ENCODE results near the gene RAB15.

The RAB15 gene

GRCh38 chr14:64956697-64957406 is 15.3 kb downstream of the RAB15 start:
- ChIA-PET POLR2A (interaction anchor here (0.6 kb wide), 1 partner anchor 33 kb away, joined by 3 read pairs; no protein-coding TSS in a partner anchor), CTCF (interaction anchor here (0.6 to 0.7 kb wide), 2 partner anchors 12 to 64 kb away, joined by 3 to 4 read pairs; no protein-coding TSS in a partner anchor)
- no peaks in the 10 kb centered on the region for H3K4me1 ChIP-seq (ENCODE audit: control insufficient read depth, insufficient read depth, low read length)

GRCh38 chr14:64955297-64955696 is 16.8 kb downstream of the RAB15 start:
- Histone ChIP-seq H3K4me3 (ENCODE audit: low read depth, low read length) (no peak overlapping the region), H3K36me3 (ENCODE audit: control insufficient read depth in 2 of 2, insufficient read depth in 1 of 2, low read length in 2 of 2) (peaks cover 0 to 20% of the 10 kb centered on the region in 2 experiments; a peak in 2 of 3 replicates), H3K4me1 (ENCODE audit: control insufficient read depth, insufficient read depth, low read length) (no peaks in the 10 kb centered on the region), H3K27ac (ENCODE audit: extremely low read depth, low read depth, low read length) (no peak overlapping the region), H3K9me3 (ENCODE audit: control insufficient read depth, insufficient read depth, low read depth, low read length) (no peaks in the 10 kb centered on the region)
- TF ChIP-seq ZNF561 (tag by site-specific recombination; IDR thresholded peaks at IDR 0.05; ENCODE audit: borderline replicate concordance) (no peak), ZNF449 (tag by site-specific recombination; IDR thresholded peaks at IDR 0.05) (no peak), ZNF398 (tag by site-specific recombination; IDR thresholded peaks at IDR 0.05) (no peak), ZIC2 (tag by site-specific recombination; IDR thresholded peaks at IDR 0.05) (peak; percentile 63)
- ChIA-PET CTCF (interaction anchor here (1.2 kb wide), 1 partner anchor 29 kb away, joined by 5 read pairs; no protein-coding TSS in a partner anchor), POLR2A (no interaction called here)

More at GRCh38 chr14:64956697-64957406, 15.3 kb downstream of the RAB15 start:
- TF ChIP-seq ZSCAN23 (tag by site-specific recombination; IDR thresholded peaks at IDR 0.05): no peak
- TF ChIP-seq ZEB2 (tag by site-specific recombination; IDR thresholded peaks at IDR 0.05): no peak
- no peak for TF ChIP-seq GLI2 (tag by site-specific recombination; IDR thresholded peaks at IDR 0.05; ENCODE audit: borderline replicate concordance, low read depth)
- no peak for TF ChIP-seq ZXDB (tag by site-specific recombination; IDR thresholded peaks at IDR 0.05)
- no peak for TF ChIP-seq GLI4 (tag by site-specific recombination; IDR thresholded peaks at IDR 0.05)
- TF ChIP-seq ELK4 (IDR thresholded peaks at IDR 0.05; ENCODE audit: borderline replicate concordance, low read depth, low read length): no peak
- no peak for TF ChIP-seq ZBTB1 (tag by site-specific recombination; IDR thresholded peaks at IDR 0.05)
- no peak for TF ChIP-seq ZNF830 (tag by site-specific recombination; IDR thresholded peaks at IDR 0.05; ENCODE audit: low read depth)
- TF ChIP-seq WT1 (tag by site-specific recombination; IDR thresholded peaks at IDR 0.05): no peak
- no peak for TF ChIP-seq ZFP41 (tag by site-specific recombination; IDR thresholded peaks at IDR 0.05; ENCODE audit: borderline replicate concordance)
- no peak for TF ChIP-seq ZNF707 (tag by site-specific recombination; IDR thresholded peaks at IDR 0.05)
- no peak for TF ChIP-seq ZNF138 (tag by site-specific recombination; IDR thresholded peaks at IDR 0.05; ENCODE audit: borderline replicate concordance)
- no peak for TF ChIP-seq ZNF16 (tag by site-specific recombination; IDR thresholded peaks at IDR 0.05; ENCODE audit: low read depth)
- TF ChIP-seq BCL11A (tag by site-specific recombination; IDR thresholded peaks at IDR 0.05; ENCODE audit: low read depth): no peak
- no peak for TF ChIP-seq TCF7L2 (IDR thresholded peaks at IDR 0.05; ENCODE audit: borderline replicate concordance, low read depth, low read length)
- Histone ChIP-seq H3K36me3 (ENCODE audit: control insufficient read depth in 2 of 2, insufficient read depth in 1 of 2, low read length in 2 of 2) (peaks cover 0 to 5% of the 10 kb centered on the region in 2 experiments; a peak in 2 of 3 replicates), H3K4me3 (ENCODE audit: low read depth, low read length) (no peak overlapping the region), H3K9me3 (ENCODE audit: control insufficient read depth, insufficient read depth, low read depth, low read length) (no peaks in the 10 kb centered on the region), H3K27ac (ENCODE audit: extremely low read depth, low read depth, low read length) (no peak overlapping the region)
